ENCODE measurements around the gene MAPK7.

The MAPK7 gene

GRCh38 chr17:19361326-19361725 lies 17.0 kb upstream of the MAPK7 start:
- no peak for TF ChIP-seq PAX5 (IDR thresholded peaks at IDR 0.05; ENCODE audit: insufficient read depth, low read length, severe bottlenecking)
- no peak for TF ChIP-seq TAF1 (IDR thresholded peaks at IDR 0.05; ENCODE audit: low read depth, low read length)
- TF ChIP-seq SPI1 (IDR thresholded peaks at IDR 0.05; ENCODE audit: low read depth, low read length): no peak
- TF ChIP-seq POLR2AphosphoS5 (IDR thresholded peaks at IDR 0.05; ENCODE audit: low read depth, low read length): no peak
- no peak for TF ChIP-seq POU2F2 (IDR thresholded peaks at IDR 0.05; ENCODE audit: low read depth, low read length)
- no peak for TF ChIP-seq POLR2A (IDR thresholded peaks at IDR 0.05; ENCODE audit: low read depth, low read length)
- FAIRE-seq: peak; percentile 47
- no peak for DNase-seq (ENCODE audit: insufficient read length, low spot score)

DNA sequence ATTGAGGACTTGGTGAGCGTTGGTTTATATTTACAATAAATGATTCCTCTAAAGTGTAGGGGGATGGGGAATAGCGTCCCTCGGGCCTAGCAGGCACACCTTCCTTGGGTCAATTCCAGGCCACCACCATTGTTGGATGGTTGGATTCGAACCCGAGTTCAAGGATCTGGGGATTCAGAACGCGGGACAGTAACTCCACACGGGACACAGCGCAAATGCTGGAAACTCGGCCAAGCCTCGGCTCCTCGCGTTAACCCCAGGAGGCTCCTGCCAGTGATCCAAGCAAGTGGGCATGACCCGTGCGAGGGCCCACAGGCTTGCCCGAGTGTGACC lies 16.4 kb upstream of the MAPK7 start:
- no peak for TF ChIP-seq PAX5 (IDR thresholded peaks at IDR 0.05; ENCODE audit: insufficient read depth, low read length, severe bottlenecking)
- TF ChIP-seq POU2F2 (IDR thresholded peaks at IDR 0.05; ENCODE audit: low read depth, low read length): no peak
- TF ChIP-seq POLR2AphosphoS5 (IDR thresholded peaks at IDR 0.05; ENCODE audit: low read depth, low read length): no peak
- TF ChIP-seq TAF1 (IDR thresholded peaks at IDR 0.05; ENCODE audit: low read depth, low read length): no peak
- TF ChIP-seq SPI1 (IDR thresholded peaks at IDR 0.05; ENCODE audit: low read depth, low read length): no peak
- no peak for TF ChIP-seq POLR2A (IDR thresholded peaks at IDR 0.05; ENCODE audit: low read depth, low read length)
- FAIRE-seq: no peak
- DNase-seq (ENCODE audit: insufficient read length, low spot score): no peak

DNA sequence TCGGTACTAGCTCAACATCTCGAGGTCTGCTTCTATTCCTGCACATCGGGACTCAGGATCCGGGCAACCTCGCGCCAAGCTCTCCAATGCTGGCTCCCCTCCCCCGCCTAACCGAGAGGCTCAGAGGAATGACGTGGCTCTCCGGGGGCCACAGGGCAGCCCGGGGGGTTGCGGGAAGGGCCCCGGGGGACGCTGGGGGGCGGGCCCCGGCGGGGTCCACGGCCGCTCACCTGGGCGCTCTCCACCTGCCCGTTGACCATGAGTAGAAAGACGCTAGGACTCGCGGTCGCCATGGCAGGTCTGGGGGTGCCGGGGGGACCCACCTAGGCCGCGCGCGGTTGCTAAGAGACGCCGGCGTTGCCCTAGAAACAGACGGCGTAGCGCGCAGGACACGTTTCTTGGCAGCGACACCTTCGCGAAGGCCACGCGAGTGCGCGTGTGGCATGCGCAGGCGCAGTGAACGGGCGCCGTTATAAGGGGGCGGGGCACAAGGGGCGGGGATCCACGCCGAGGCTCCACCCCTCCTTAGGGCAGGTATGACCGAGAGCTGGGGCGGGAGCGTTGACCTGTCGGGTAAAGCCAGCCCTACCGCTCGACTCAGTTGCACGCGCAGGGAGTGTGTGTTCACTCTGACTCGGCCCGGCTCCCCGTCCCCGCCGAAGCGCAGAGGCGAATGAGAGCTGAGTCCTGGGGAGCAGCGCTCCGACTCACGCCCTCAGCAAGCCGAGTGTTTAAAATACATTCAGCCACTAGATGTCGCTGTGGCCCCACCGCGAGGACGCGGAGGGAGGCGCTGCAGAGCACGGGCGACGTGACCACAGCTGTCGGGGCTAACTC lies 15.8 kb upstream of the MAPK7 start, which contains the start of gene B9D1:
B9D1 (minus strand) TSS at position 447 of the 837 bp plus-strand sequence; CDS start at position 293, 154 bp downstream.
- DNase-seq (ENCODE audit: insufficient read length, low spot score) (peak; percentile 98), FAIRE-seq (peak; percentile 100)

DNA sequence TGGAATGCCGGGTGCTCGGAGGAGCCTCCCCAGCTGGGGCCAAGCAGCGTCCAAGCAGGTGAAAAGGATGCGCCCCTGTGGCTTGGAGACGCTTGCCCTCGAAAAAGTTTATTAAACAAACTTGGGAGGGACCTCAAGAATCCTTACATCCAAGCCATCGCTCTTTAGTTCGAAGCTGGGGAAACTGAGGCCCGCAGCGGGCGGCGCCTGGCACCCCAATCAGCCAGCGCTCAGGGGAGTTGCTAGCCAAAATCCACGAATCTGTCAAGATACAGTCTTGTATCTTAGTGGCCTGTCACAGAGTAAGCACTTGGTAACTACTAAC lies 15.2 kb upstream of the MAPK7 start:
- no peak for TF ChIP-seq TAF1 (IDR thresholded peaks at IDR 0.05; ENCODE audit: low read depth, low read length)
- FAIRE-seq: no peak

More for the DNA sequence above, 15.8 kb upstream of the MAPK7 start, which contains the start of gene B9D1:
- TF ChIP-seq POU2F2 (IDR thresholded peaks at IDR 0.05; ENCODE audit: low read depth, low read length) (no peak), POLR2AphosphoS5 (IDR thresholded peaks at IDR 0.05; ENCODE audit: low read depth, low read length) (no peak), SPI1 (IDR thresholded peaks at IDR 0.05; ENCODE audit: low read depth, low read length) (no peak), POLR2A (IDR thresholded peaks at IDR 0.05; ENCODE audit: low read depth, low read length) (no peak), PAX5 (IDR thresholded peaks at IDR 0.05; ENCODE audit: insufficient read depth, low read length, severe bottlenecking) (no peak), TAF1 (IDR thresholded peaks at IDR 0.05; ENCODE audit: low read depth, low read length) (no peak)

DNA sequence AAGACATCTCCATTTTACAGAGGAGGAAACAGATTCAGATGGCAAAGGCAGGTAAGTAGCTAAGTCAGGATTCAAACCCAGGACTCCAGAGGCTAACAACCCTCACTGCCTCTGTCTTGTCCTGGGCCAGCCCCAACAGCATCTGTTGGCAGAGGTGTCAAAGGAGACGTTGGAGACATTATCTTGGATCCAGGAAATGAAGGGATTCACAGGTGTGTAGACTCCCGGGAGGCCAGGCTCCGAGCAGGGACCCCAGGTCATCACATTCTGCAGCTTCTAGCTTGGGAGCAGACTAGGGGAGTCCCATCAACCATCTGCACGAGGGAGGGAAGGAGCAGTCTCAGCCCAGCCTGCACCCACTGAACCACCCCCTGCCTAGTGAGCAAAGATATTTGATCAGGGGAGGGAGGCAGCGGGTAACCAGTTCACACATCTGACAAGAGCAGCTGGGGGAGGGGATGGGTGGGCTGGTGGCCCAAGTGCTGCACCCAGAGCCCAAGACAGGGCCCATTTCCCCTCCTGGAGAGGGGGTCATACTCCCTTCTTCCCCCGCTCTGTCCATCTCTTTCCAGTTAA lies 14.8 kb upstream of the MAPK7 start:
- TF ChIP-seq POLR2AphosphoS5 (IDR thresholded peaks at IDR 0.05; ENCODE audit: low read depth, low read length): no peak
- no peak for TF ChIP-seq TAF1 (IDR thresholded peaks at IDR 0.05; ENCODE audit: low read depth, low read length)
- no peak for TF ChIP-seq PAX5 (IDR thresholded peaks at IDR 0.05; ENCODE audit: insufficient read depth, low read length, severe bottlenecking)
- no peak for TF ChIP-seq POU2F2 (IDR thresholded peaks at IDR 0.05; ENCODE audit: low read depth, low read length)
- no peak for TF ChIP-seq POLR2A (IDR thresholded peaks at IDR 0.05; ENCODE audit: low read depth, low read length)
- TF ChIP-seq SPI1 (IDR thresholded peaks at IDR 0.05; ENCODE audit: low read depth, low read length): no peak
- DNase-seq (ENCODE audit: insufficient read length, low spot score) (no peak), FAIRE-seq (peak; percentile 41)

More for the DNA sequence above, 15.2 kb upstream of the MAPK7 start:
- DNase-seq (ENCODE audit: insufficient read length, low spot score): no peak

DNA sequence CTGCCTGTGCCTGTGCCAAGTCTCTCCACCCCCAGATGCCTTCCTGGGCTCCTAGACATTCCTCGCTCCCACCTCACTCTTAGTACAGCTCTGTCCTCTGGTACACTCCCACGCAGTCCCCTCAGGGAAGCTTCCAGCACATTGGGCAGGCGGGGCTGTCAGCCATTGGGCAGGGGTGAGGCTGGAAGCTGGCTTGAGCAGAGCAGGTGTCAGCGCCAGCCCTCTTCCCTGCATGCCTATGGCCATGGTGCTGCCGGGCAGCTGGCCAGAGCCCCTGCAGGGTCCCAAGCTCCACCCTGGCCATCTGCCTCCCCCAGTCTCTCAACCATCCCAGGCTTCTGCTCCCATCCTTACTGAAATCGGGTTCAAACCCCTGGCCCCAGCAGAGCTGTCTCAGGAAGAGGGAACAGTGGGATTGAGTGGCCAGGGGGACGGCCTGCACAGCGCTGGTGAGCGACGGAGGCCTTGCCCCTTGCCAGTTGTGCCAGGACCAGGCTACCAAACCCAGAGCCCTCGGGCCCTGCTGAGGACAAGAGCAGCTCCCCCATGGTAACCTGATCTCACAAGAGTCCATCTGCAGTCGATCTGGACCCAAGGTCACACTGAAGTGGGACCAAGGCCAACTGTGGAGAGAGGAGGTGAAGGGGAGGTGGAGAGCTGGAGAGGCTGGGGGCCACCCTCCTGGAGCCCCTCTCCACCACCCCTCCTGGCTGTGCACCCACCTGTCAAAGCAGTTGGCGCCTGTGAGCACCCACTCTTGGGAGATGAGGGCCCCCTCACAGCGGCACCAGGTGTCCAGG lies 13.4 kb upstream of the MAPK7 start:
- no peak for FAIRE-seq
- TF ChIP-seq TAF1 (IDR thresholded peaks at IDR 0.05; ENCODE audit: low read depth, low read length): no peak
- no peak for TF ChIP-seq SPI1 (IDR thresholded peaks at IDR 0.05; ENCODE audit: low read depth, low read length)
- no peak for TF ChIP-seq POLR2A (IDR thresholded peaks at IDR 0.05; ENCODE audit: low read depth, low read length)
- TF ChIP-seq POLR2AphosphoS5 (IDR thresholded peaks at IDR 0.05; ENCODE audit: low read depth, low read length): no peak
- TF ChIP-seq POU2F2 (IDR thresholded peaks at IDR 0.05; ENCODE audit: low read depth, low read length): no peak
- no peak for TF ChIP-seq PAX5 (IDR thresholded peaks at IDR 0.05; ENCODE audit: insufficient read depth, low read length, severe bottlenecking)
- no peak for DNase-seq (ENCODE audit: insufficient read length, low spot score)

DNA sequence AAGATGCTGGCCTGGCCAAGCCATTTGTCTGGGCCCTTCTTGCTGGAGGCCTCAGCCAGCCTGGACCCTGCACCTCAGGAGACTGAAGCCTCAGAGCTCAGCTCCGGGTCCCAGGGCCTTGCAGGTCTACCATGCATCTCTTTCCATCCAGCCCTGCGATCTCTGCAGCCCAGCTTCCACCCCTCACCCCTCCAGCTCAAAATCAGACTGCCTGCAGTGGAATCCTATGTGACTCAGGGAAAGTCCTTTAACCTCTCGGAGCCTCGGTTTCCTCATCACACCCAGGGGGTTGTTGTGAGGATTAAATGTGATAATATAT lies 12.8 kb upstream of the MAPK7 start:
- no peak for DNase-seq (ENCODE audit: insufficient read length, low spot score)
- FAIRE-seq: no peak
- TF ChIP-seq SPI1 (IDR thresholded peaks at IDR 0.05; ENCODE audit: low read depth, low read length) (no peak), POU2F2 (IDR thresholded peaks at IDR 0.05; ENCODE audit: low read depth, low read length) (no peak), POLR2A (IDR thresholded peaks at IDR 0.05; ENCODE audit: low read depth, low read length) (no peak), POLR2AphosphoS5 (IDR thresholded peaks at IDR 0.05; ENCODE audit: low read depth, low read length) (no peak), PAX5 (IDR thresholded peaks at IDR 0.05; ENCODE audit: insufficient read depth, low read length, severe bottlenecking) (no peak), TAF1 (IDR thresholded peaks at IDR 0.05; ENCODE audit: low read depth, low read length) (no peak)

- no peak for FAIRE-seq
- no peak for DNase-seq (ENCODE audit: insufficient read length, low spot score)
- no peak for TF ChIP-seq POLR2AphosphoS5 (IDR thresholded peaks at IDR 0.05; ENCODE audit: low read depth, low read length)
- no peak for TF ChIP-seq POLR2A (IDR thresholded peaks at IDR 0.05; ENCODE audit: low read depth, low read length)
- no peak for TF ChIP-seq TAF1 (IDR thresholded peaks at IDR 0.05; ENCODE audit: low read depth, low read length)
- TF ChIP-seq SPI1 (IDR thresholded peaks at IDR 0.05; ENCODE audit: low read depth, low read length): no peak
- no peak for TF ChIP-seq PAX5 (IDR thresholded peaks at IDR 0.05; ENCODE audit: insufficient read depth, low read length, severe bottlenecking)
- TF ChIP-seq POU2F2 (IDR thresholded peaks at IDR 0.05; ENCODE audit: low read depth, low read length): no peak
Measured at GRCh38 chr17:19365833-19366636, 12.3 kb upstream of the MAPK7 start.

- FAIRE-seq (no peak), DNase-seq (ENCODE audit: insufficient read length, low spot score) (no peak)
- no peak for TF ChIP-seq SPI1 (IDR thresholded peaks at IDR 0.05; ENCODE audit: low read depth, low read length)
- TF ChIP-seq TAF1 (IDR thresholded peaks at IDR 0.05; ENCODE audit: low read depth, low read length): no peak
- no peak for TF ChIP-seq PAX5 (IDR thresholded peaks at IDR 0.05; ENCODE audit: insufficient read depth, low read length, severe bottlenecking)
- no peak for TF ChIP-seq POLR2AphosphoS5 (IDR thresholded peaks at IDR 0.05; ENCODE audit: low read depth, low read length)
- no peak for TF ChIP-seq POLR2A (IDR thresholded peaks at IDR 0.05; ENCODE audit: low read depth, low read length)
- TF ChIP-seq POU2F2 (IDR thresholded peaks at IDR 0.05; ENCODE audit: low read depth, low read length): no peak
Measured at GRCh38 chr17:19366637-19366972, 11.7 kb upstream of the MAPK7 start.

Data from GM12891 (cell line).